ENCODE measurements around the gene SNTG2.

SNTG2 gene

GRCh38 chr2:1297372-1298159 lies 346.9 kb downstream of the SNTG2 start:
- no peak for DNase-seq

GRCh38 chr2:1299043-1299442 lies 348.4 kb downstream of the SNTG2 start:
- no peak for DNase-seq

- no peak for DNase-seq
Measured at GRCh38 chr2:1300284-1300683, 349.6 kb downstream of the SNTG2 start.

GRCh38 chr2:1301056-1301455 lies 350.4 kb downstream of the SNTG2 start:
- no peak for DNase-seq

- DNase-seq = no peak
Measured at GRCh38 chr2:1305342-1306013, 354.8 kb downstream of the SNTG2 start.

- DNase-seq = no peak
Measured at GRCh38 chr2:1306014-1306686, 355.5 kb downstream of the SNTG2 start.

GRCh38 chr2:1306687-1307516 lies 356.3 kb downstream of the SNTG2 start:
- DNase-seq = no peak

- DNase-seq = no peak
Measured at GRCh38 chr2:1307670-1308069, 357.0 kb downstream of the SNTG2 start.

- DNase-seq = no peak
Measured at GRCh38 chr2:1308678-1309077, 358.0 kb downstream of the SNTG2 start.

- DNase-seq = no peak
Measured at GRCh38 chr2:1309507-1309906, 358.9 kb downstream of the SNTG2 start.

- no peak for DNase-seq
Measured at GRCh38 chr2:1310202-1310601, 359.6 kb downstream of the SNTG2 start.

GRCh38 chr2:1310866-1311265 lies 360.2 kb downstream of the SNTG2 start:
- no peak for DNase-seq

GRCh38 chr2:1313240-1313924 lies 362.7 kb downstream of the SNTG2 start:
- no peak for DNase-seq

- no peak for DNase-seq
Measured at GRCh38 chr2:1314254-1314653, 363.6 kb downstream of the SNTG2 start.

GRCh38 chr2:1318366-1319009 lies 367.8 kb downstream of the SNTG2 start:
- DNase-seq = no peak

- no peak for DNase-seq
Measured at GRCh38 chr2:1319393-1319792, 368.7 kb downstream of the SNTG2 start.

- DNase-seq = no peak
Measured at GRCh38 chr2:1321321-1321720, 370.7 kb downstream of the SNTG2 start.

GRCh38 chr2:1324884-1325283 lies 374.2 kb downstream of the SNTG2 start:
- DNase-seq = no peak

- DNase-seq = no peak
Measured at GRCh38 chr2:1328684-1329083, 378.0 kb downstream of the SNTG2 start.

GRCh38 chr2:1339388-1340140 lies 388.9 kb downstream of the SNTG2 start:
- no peak for DNase-seq

GRCh38 chr2:1340141-1340512 lies 389.5 kb downstream of the SNTG2 start:
- DNase-seq = no peak

All from EL (cell line).